ENCODE results near the gene GPR171. TPM values are rescaled to one million over a fixed set of nuclear protein-coding genes. Genes with fewer than 3 reads are reported as not detected.
A peak's percentile ranks its signal among the peaks of the same experiment; 100 is the strongest.

GPR171 gene
- polyA plus RNA-seq, 3 donors: 0.20 TPM; not detected in 2

GRCh38 chr3:151197228-151197627 is 5.8 kb downstream of the GPR171 start:
- H3K27me3 Mint-ChIP-seq (ENCODE audit: low read depth in 3 of 3): peaks cover 0 to 2% (median 0%) of the 10 kb centered on the region in 3 donors
- intact Hi-C loops (cut with micrococcal nuclease): no loop called here
- no peaks in the 10 kb centered on the region for H3K27me3 ChIP-seq (ENCODE audit: control insufficient read depth in 2 of 2, insufficient read depth in 2 of 2, low read length in 2 of 2)

GRCh38 chr3:151196434-151196833 is 6.6 kb downstream of the GPR171 start:
- no peak overlapping the region for H3K4me2 ChIP-seq (replicated peaks; ENCODE audit: extremely low read depth, low read length, poor library complexity, severe bottlenecking)
- H3K4me1 Mint-ChIP-seq: no peaks in the 10 kb centered on the region
- H3K79me2 ChIP-seq (ENCODE audit: insufficient read depth, low read length): no peaks in the 10 kb centered on the region
- intact Hi-C loops (cut with micrococcal nuclease): no loop called here
- no peaks in the 10 kb centered on the region for H3K9me3 Mint-ChIP-seq
- no peak for TF ChIP-seq CTCF (IDR thresholded peaks at IDR 0.05)
- no peak overlapping the region for H3K27ac Mint-ChIP-seq
- H3K4me1 ChIP-seq (ENCODE audit: control insufficient read depth in 1 of 2, insufficient read depth in 2 of 2, low read length in 2 of 2): no peaks in the 10 kb centered on the region
- no peaks in the 10 kb centered on the region for H3K36me3 ChIP-seq (replicated peaks in 1 of 2; ENCODE audit: control insufficient read depth in 1 of 2, insufficient read depth in 2 of 2, low read length in 2 of 2)
- no peak for DNase-seq
- no peaks in the 10 kb centered on the region for H4K20me1 ChIP-seq (ENCODE audit: insufficient read depth, low read length)
- no peak overlapping the region for H3K4me3 Mint-ChIP-seq
- H3K36me3 Mint-ChIP-seq: no peaks in the 10 kb centered on the region
- no peak overlapping the region for H3K27ac ChIP-seq (ENCODE audit: low read depth in 1 of 2, low read length in 2 of 2)
- H3K9me3 ChIP-seq (replicated peaks in 1 of 2; ENCODE audit: control insufficient read depth in 1 of 2, insufficient read depth in 1 of 2, low read length in 2 of 2): no peaks in the 10 kb centered on the region
- H3K27me3 ChIP-seq (ENCODE audit: control insufficient read depth in 2 of 2, insufficient read depth in 2 of 2, low read length in 2 of 2): no peaks in the 10 kb centered on the region
- H2AFZ ChIP-seq (ENCODE audit: insufficient read depth, low read depth, low read length, poor library complexity, severe bottlenecking): no peak overlapping the region
- peaks cover 0 to 2% (median 0%) of the 10 kb centered on the region in 3 donors for H3K27me3 Mint-ChIP-seq (ENCODE audit: low read depth in 3 of 3)
- no peak overlapping the region for H3K4me3 ChIP-seq (replicated peaks in 1 of 3; ENCODE audit: low read depth in 2 of 3, low read length in 3 of 3)
- H3K9ac ChIP-seq (ENCODE audit: insufficient read depth, low read length, poor library complexity, severe bottlenecking): no peak overlapping the region

More at GRCh38 chr3:151197228-151197627, 5.8 kb downstream of the GPR171 start:
- Histone ChIP-seq H3K4me2 (replicated peaks; ENCODE audit: extremely low read depth, low read length, poor library complexity, severe bottlenecking) (no peak overlapping the region), H4K20me1 (ENCODE audit: insufficient read depth, low read length) (no peaks in the 10 kb centered on the region), H3K9me3 (replicated peaks in 1 of 2; ENCODE audit: control insufficient read depth in 1 of 2, insufficient read depth in 1 of 2, low read length in 2 of 2) (no peaks in the 10 kb centered on the region), H3K4me1 (ENCODE audit: control insufficient read depth in 1 of 2, insufficient read depth in 2 of 2, low read length in 2 of 2) (no peaks in the 10 kb centered on the region), H2AFZ (ENCODE audit: insufficient read depth, low read depth, low read length, poor library complexity, severe bottlenecking) (peak overlapping the region; percentile 20), H3K27ac (ENCODE audit: low read depth in 1 of 2, low read length in 2 of 2) (no peak overlapping the region), H3K4me3 (replicated peaks in 1 of 3; ENCODE audit: low read depth in 2 of 3, low read length in 3 of 3) (no peak overlapping the region), H3K9ac (ENCODE audit: insufficient read depth, low read length, poor library complexity, severe bottlenecking) (no peak overlapping the region), H3K36me3 (replicated peaks in 1 of 2; ENCODE audit: control insufficient read depth in 1 of 2, insufficient read depth in 2 of 2, low read length in 2 of 2) (no peaks in the 10 kb centered on the region), H3K79me2 (ENCODE audit: insufficient read depth, low read length) (no peaks in the 10 kb centered on the region)
- no peak for TF ChIP-seq CTCF (IDR thresholded peaks at IDR 0.05)
- no peaks in the 10 kb centered on the region for H3K36me3 Mint-ChIP-seq
- no peaks in the 10 kb centered on the region for H3K4me1 Mint-ChIP-seq
- H3K27ac Mint-ChIP-seq: no peak overlapping the region
- no peaks in the 10 kb centered on the region for H3K9me3 Mint-ChIP-seq
- WGBS (ENCODE audit: insufficient coverage): 86% methylated on average over 3 of the region's 8 CpGs
- DNase-seq: no peak
- no peak overlapping the region for H3K4me3 Mint-ChIP-seq
